ENCODE measurements around the gene ACO2. TPM values are rescaled to one million over a fixed set of nuclear protein-coding genes. Genes with fewer than 3 reads are reported as not detected.
A peak's percentile ranks its signal among the peaks of the same experiment; 100 is the strongest.

The ACO2 gene
- total and polyA plus RNA-seq, 12 donors: 35.5 to 212 (median 134) TPM

GRCh38 chr22:41524809-41525449 lies 56.0 kb downstream of the ACO2 start:
- H3K9me3 ChIP-seq (replicated peaks in 1 of 3): no peaks in the 10 kb centered on the region
- 52 to 63% (median 58%) methylated on average over 7 to 17 of the region's 17 CpGs for WGBS, 4 donors
- H3K4me3 ChIP-seq: no peak overlapping the region
- H3K36me3 ChIP-seq (replicated peaks in 1 of 2): peaks cover 0 to 56% of the 10 kb centered on the region in 2 donors
- peaks cover 16 to 43% of the 10 kb centered on the region in 2 donors for H3K4me1 ChIP-seq (replicated peaks in 1 of 2)
- H3K27ac ChIP-seq: peak overlapping the region in 4 of 5 donors; percentile 83 to 94 (median 90)
- DNase-seq: peak in 2 of 7 donors; percentile 36 to 48
- TF ChIP-seq POLR2A (IDR thresholded peaks at IDR 0.05) (no peak), CTCF (IDR thresholded peaks at IDR 0.05) (no peak)
- intact Hi-C loops (cut with DNase I): no loop called here
- no peaks in the 10 kb centered on the region for H3K27me3 ChIP-seq

- Histone ChIP-seq H3K27ac (peak overlapping the region in 4 of 5 donors; percentile 34 to 94 (median 90)), H3K4me3 (no peak overlapping the region), H3K27me3 (no peaks in the 10 kb centered on the region), H3K4me1 (replicated peaks in 1 of 2) (peaks cover 16 to 43% of the 10 kb centered on the region in 2 donors), H3K9me3 (replicated peaks in 1 of 3) (no peaks in the 10 kb centered on the region), H3K36me3 (replicated peaks in 1 of 2) (peaks cover 0 to 58% of the 10 kb centered on the region in 2 donors)
- WGBS, 4 donors: 76 to 82% (median 78%) methylated on average over 8 to 13 of the region's 13 CpGs
- no peak for DNase-seq
- no peak for TF ChIP-seq POLR2A (IDR thresholded peaks at IDR 0.05)
- TF ChIP-seq CTCF (IDR thresholded peaks at IDR 0.05): no peak
- intact Hi-C loops (cut with DNase I): no loop called here
Observed at GRCh38 chr22:41525450-41526225, 56.7 kb downstream of the ACO2 start.

- TF ChIP-seq CTCF (IDR thresholded peaks at IDR 0.05) (no peak), POLR2A (IDR thresholded peaks at IDR 0.05) (peak in 1 of 2 donors; percentile 8)
- H3K4me1 ChIP-seq (replicated peaks in 1 of 2): peaks cover 16 to 43% of the 10 kb centered on the region in 2 donors
- WGBS, 4 donors: 46 to 50% (median 48%) methylated on average over 6 to 12 of the region's 12 CpGs
- intact Hi-C loops (cut with DNase I): no loop called here
- no peak overlapping the region for H3K4me3 ChIP-seq
- peak in 2 of 7 donors; percentile 45 to 48 for DNase-seq
- H3K9me3 ChIP-seq (replicated peaks in 1 of 3): no peaks in the 10 kb centered on the region
- no peaks in the 10 kb centered on the region for H3K27me3 ChIP-seq
- peaks cover 0 to 65% of the 10 kb centered on the region in 2 donors for H3K36me3 ChIP-seq (replicated peaks in 1 of 2)
- peak overlapping the region in 4 of 5 donors; percentile 34 to 94 (median 70) for H3K27ac ChIP-seq
Observed at GRCh38 chr22:41526226-41526829, 57.4 kb downstream of the ACO2 start.
